SJCRH30 (cell line): ENCODE results near the gene NMNAT2. TPM values are rescaled to one million over a fixed set of nuclear protein-coding genes. Genes with fewer than 3 reads are reported as not detected.
A peak's percentile ranks its signal among the peaks of the same experiment; 100 is the strongest.

ENCODE experiments used
- DNase-seq, 2 experiments: peaks; one replicate each; pipeline ENCODE4 v3.0.0-alpha.2; 2015 to 2020
- H3K27ac ChIP-seq: fragments of 250-450 bp; sonication (Bioruptor Pico); 2 replicates; pipeline ENCODE4 v1.5.1; 2020; ENCODE audit warnings: mild to moderate bottlenecking, moderate library complexity
- H3K27me3 ChIP-seq: fragments of 250-450 bp; sonication (Bioruptor Pico); 2 replicates; pipeline ENCODE4 v1.5.1; 2020; ENCODE audit warnings: mild to moderate bottlenecking, moderate library complexity
- H3K36me3 ChIP-seq: fragments of 250-450 bp; sonication (Bioruptor Pico); 2 replicates; pipeline ENCODE4 v1.5.1; 2020; ENCODE audit warnings: mild to moderate bottlenecking, moderate library complexity
- H3K4me1 ChIP-seq: fragments of 250-450 bp; sonication (Bioruptor Pico); 2 replicates; pipeline ENCODE4 v1.5.1; 2020; ENCODE audit warnings: mild to moderate bottlenecking, moderate library complexity
- H3K4me3 ChIP-seq: fragments of 250-450 bp; sonication (Bioruptor Pico); 2 replicates; pipeline ENCODE4 v1.5.1; 2020; ENCODE audit warnings: mild to moderate bottlenecking, moderate library complexity
- H3K9me3 ChIP-seq: fragments of 250-450 bp; sonication (Bioruptor Pico); replicated peaks from 2 replicates; pipeline ENCODE4 v1.5.1; 2020; ENCODE audit warnings: mild to moderate bottlenecking, moderate library complexity
- total RNA-seq: library from RNA; depleted of rRNA; stranded (reverse); fragments of >200 nt; shearing (Covaris generic); gene quantifications from 2 replicates; pipeline ENCODE4 v1.2.3, GENCODE V29; 2014

Gene NMNAT2
- total RNA-seq, 1 experiment from 2014 or later: not detected

- Histone ChIP-seq H3K27ac (no peak overlapping the region), H3K4me3 (no peak overlapping the region), H3K4me1 (no peaks in the 10 kb centered on the region), H3K27me3 (no peaks in the 10 kb centered on the region), H3K36me3 (no peaks in the 10 kb centered on the region), H3K9me3 (no peaks in the 10 kb centered on the region)
- DNase-seq: no peak
Observed at GRCh38 chr1:183363972-183364371, 54.2 kb downstream of the NMNAT2 start.

- no peaks in the 10 kb centered on the region for H3K36me3 ChIP-seq
- no peak overlapping the region for H3K27ac ChIP-seq
- no peak for DNase-seq
- H3K4me1 ChIP-seq: no peaks in the 10 kb centered on the region
- H3K4me3 ChIP-seq: no peak overlapping the region
- H3K9me3 ChIP-seq: no peaks in the 10 kb centered on the region
- H3K27me3 ChIP-seq: no peaks in the 10 kb centered on the region
Observed at GRCh38 chr1:183361081-183361480, 57.1 kb downstream of the NMNAT2 start.

GRCh38 chr1:183360473-183360872 is 57.7 kb downstream of the NMNAT2 start:
- no peaks in the 10 kb centered on the region for H3K36me3 ChIP-seq
- no peaks in the 10 kb centered on the region for H3K9me3 ChIP-seq
- H3K27ac ChIP-seq: no peak overlapping the region
- H3K27me3 ChIP-seq: no peaks in the 10 kb centered on the region
- H3K4me3 ChIP-seq: no peak overlapping the region
- no peaks in the 10 kb centered on the region for H3K4me1 ChIP-seq
- no peak for DNase-seq

GRCh38 chr1:183356534-183357182 is 61.5 kb downstream of the NMNAT2 start:
- no peak overlapping the region for H3K4me3 ChIP-seq
- H3K9me3 ChIP-seq: no peaks in the 10 kb centered on the region
- H3K4me1 ChIP-seq: no peaks in the 10 kb centered on the region
- no peaks in the 10 kb centered on the region for H3K36me3 ChIP-seq
- no peaks in the 10 kb centered on the region for H3K27me3 ChIP-seq
- DNase-seq: no peak
- H3K27ac ChIP-seq: no peak overlapping the region

DNA sequence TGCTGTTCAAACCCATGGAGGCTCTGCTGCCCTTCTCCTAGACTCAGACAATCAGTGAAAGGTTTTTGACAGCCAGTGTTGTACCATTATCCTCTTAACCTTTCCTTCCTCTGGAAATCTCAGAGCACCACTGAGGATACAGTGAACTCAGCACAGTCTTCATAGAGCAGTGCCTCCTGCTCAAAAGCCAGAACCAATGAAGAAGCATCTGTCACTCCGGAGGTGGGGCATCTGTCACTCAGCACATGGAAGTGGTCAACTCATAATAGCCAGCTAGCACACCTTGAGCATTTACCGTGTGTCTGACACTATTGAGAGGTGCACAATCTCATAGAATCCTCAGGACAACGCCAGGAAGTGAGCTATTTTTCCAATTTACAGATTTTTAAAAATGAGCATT is 62.4 kb downstream of the NMNAT2 start:
- H3K4me1 ChIP-seq: no peaks in the 10 kb centered on the region

GRCh38 chr1:183355181-183355580 is 63.0 kb downstream of the NMNAT2 start:
- Histone ChIP-seq H3K9me3 (no peaks in the 10 kb centered on the region), H3K36me3 (no peaks in the 10 kb centered on the region), H3K4me3 (no peak overlapping the region), H3K4me1 (no peaks in the 10 kb centered on the region), H3K27me3 (no peaks in the 10 kb centered on the region), H3K27ac (no peak overlapping the region)
- no peak for DNase-seq

More for the DNA sequence above, 62.4 kb downstream of the NMNAT2 start:
- H3K27me3 ChIP-seq: no peaks in the 10 kb centered on the region
- DNase-seq: no peak
- no peaks in the 10 kb centered on the region for H3K9me3 ChIP-seq
- H3K27ac ChIP-seq: no peak overlapping the region
- H3K4me3 ChIP-seq: no peak overlapping the region
- H3K36me3 ChIP-seq: no peaks in the 10 kb centered on the region

GRCh38 chr1:183353597-183353996 is 64.6 kb downstream of the NMNAT2 start:
- Histone ChIP-seq H3K4me3 (no peak overlapping the region), H3K36me3 (no peaks in the 10 kb centered on the region), H3K9me3 (no peaks in the 10 kb centered on the region), H3K27ac (no peak overlapping the region), H3K4me1 (no peaks in the 10 kb centered on the region), H3K27me3 (0 out of 2 replicates have a peak, but pooled peaks cover 3% of the 10 kb centered on the region)
- DNase-seq: no peak

GRCh38 chr1:183349201-183349711 is 68.9 kb downstream of the NMNAT2 start:
- Histone ChIP-seq H3K9me3 (no peaks in the 10 kb centered on the region), H3K4me1 (no peaks in the 10 kb centered on the region; the same call in 1 of the 2 replicates), H3K27ac (no peak overlapping the region), H3K27me3 (0 out of 2 replicates have a peak, but pooled peaks cover 3% of the 10 kb centered on the region), H3K4me3 (no peak overlapping the region), H3K36me3 (no peaks in the 10 kb centered on the region)
- no peak for DNase-seq

- Histone ChIP-seq H3K27me3 (0 out of 2 replicates have a peak, but pooled peaks cover 3% of the 10 kb centered on the region), H3K36me3 (no peaks in the 10 kb centered on the region), H3K4me3 (no peak overlapping the region), H3K4me1 (no peaks in the 10 kb centered on the region; the same call in 1 of the 2 replicates), H3K27ac (no peak overlapping the region), H3K9me3 (no peaks in the 10 kb centered on the region)
- DNase-seq: no peak
Observed at GRCh38 chr1:183346276-183346732, 71.9 kb downstream of the NMNAT2 start.

- H3K36me3 ChIP-seq: no peaks in the 10 kb centered on the region
- no peak for DNase-seq
- H3K27ac ChIP-seq: no peak overlapping the region
- no peaks in the 10 kb centered on the region for H3K9me3 ChIP-seq
- H3K27me3 ChIP-seq: no peaks in the 10 kb centered on the region
- no peak overlapping the region for H3K4me3 ChIP-seq
- H3K4me1 ChIP-seq: no peaks in the 10 kb centered on the region
Observed at GRCh38 chr1:183339556-183340167, 78.5 kb downstream of the NMNAT2 start.

DNA sequence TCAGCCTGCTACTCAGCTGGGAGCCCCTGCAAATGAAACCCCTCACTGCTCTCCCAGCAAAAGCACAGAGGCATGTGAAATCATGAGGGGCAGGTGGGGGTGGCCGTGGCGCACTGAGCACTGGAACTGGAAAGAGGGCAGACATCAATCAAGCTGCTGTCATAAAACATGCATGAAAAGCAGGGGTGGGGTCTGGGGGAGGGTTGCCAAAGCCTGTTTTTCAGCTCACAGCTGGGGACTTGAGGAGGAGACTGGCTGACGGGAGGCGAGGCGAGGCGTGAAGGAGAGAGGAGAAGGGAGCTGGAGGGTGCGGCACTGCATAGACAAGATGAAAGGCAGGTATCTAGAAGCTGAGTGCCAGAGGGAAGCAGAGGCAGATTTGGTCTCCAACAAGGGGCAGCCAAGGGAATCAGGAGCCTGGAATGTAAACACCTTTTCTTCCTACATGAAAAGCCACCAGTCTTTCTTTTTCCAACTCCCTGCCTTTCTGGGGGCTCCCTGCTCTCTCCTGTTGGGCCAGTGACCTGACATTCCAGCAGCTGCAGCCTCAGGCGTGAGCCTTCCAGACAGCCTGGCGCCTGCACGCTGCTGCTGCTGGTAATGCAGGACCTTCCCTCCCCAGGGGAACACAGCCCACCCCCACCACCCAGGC is 87.0 kb downstream of the NMNAT2 start:
- peak overlapping the region; percentile 85 for H3K27ac ChIP-seq
- DNase-seq: peak; percentile 72 to 76
- H3K9me3 ChIP-seq: no peaks in the 10 kb centered on the region
- no peaks in the 10 kb centered on the region for H3K27me3 ChIP-seq
- H3K36me3 ChIP-seq: no peaks in the 10 kb centered on the region
- peaks cover 21% of the 10 kb centered on the region; the same call in 1 of the 2 replicates for H3K4me1 ChIP-seq
- peak overlapping the region; percentile 30 for H3K4me3 ChIP-seq

- H3K4me1 ChIP-seq: peaks cover 21% of the 10 kb centered on the region; the same call in 1 of the 2 replicates
- H3K27ac ChIP-seq: peak overlapping the region; percentile 85
- no peak overlapping the region; the same call in 1 of the 2 replicates for H3K4me3 ChIP-seq
- no peaks in the 10 kb centered on the region for H3K27me3 ChIP-seq
- H3K36me3 ChIP-seq: no peaks in the 10 kb centered on the region
- no peaks in the 10 kb centered on the region for H3K9me3 ChIP-seq
- peak; percentile 24 to 36 for DNase-seq
Observed at GRCh38 chr1:183330335-183330734, 87.8 kb downstream of the NMNAT2 start.

GRCh38 chr1:183328371-183328770 is 89.8 kb downstream of the NMNAT2 start:
- H3K9me3 ChIP-seq: no peaks in the 10 kb centered on the region
- no peak overlapping the region for H3K27ac ChIP-seq
- no peaks in the 10 kb centered on the region for H3K36me3 ChIP-seq
- no peak overlapping the region for H3K4me3 ChIP-seq
- peaks cover 21% of the 10 kb centered on the region; the same call in 1 of the 2 replicates for H3K4me1 ChIP-seq
- H3K27me3 ChIP-seq: no peaks in the 10 kb centered on the region
- DNase-seq: no peak

- Histone ChIP-seq H3K9me3 (no peaks in the 10 kb centered on the region), H3K36me3 (no peaks in the 10 kb centered on the region), H3K4me3 (no peak overlapping the region), H3K4me1 (peaks cover 21% of the 10 kb centered on the region; the same call in 1 of the 2 replicates), H3K27ac (no peak overlapping the region), H3K27me3 (no peaks in the 10 kb centered on the region)
- no peak for DNase-seq
Observed at GRCh38 chr1:183327434-183328290, 90.5 kb downstream of the NMNAT2 start.
